ENCODE data around the gene RUNX1. TPM values are rescaled to one million over a fixed set of nuclear protein-coding genes. Genes with fewer than 3 reads are reported as not detected.

RUNX1 gene
- total RNA-seq, 1 experiment from 2014 or later: 2.2 TPM

- Histone ChIP-seq H3K4me3 (no peak overlapping the region), H3K36me3 (peaks cover 87% of the 10 kb centered on the region), H3K27me3 (no peaks in the 10 kb centered on the region), H3K9me3 (no peaks in the 10 kb centered on the region)
- no peak for DNase-seq
Observed at GRCh38 chr21:34871026-34871908, 177.8 kb downstream of the RUNX1 start.

DNA sequence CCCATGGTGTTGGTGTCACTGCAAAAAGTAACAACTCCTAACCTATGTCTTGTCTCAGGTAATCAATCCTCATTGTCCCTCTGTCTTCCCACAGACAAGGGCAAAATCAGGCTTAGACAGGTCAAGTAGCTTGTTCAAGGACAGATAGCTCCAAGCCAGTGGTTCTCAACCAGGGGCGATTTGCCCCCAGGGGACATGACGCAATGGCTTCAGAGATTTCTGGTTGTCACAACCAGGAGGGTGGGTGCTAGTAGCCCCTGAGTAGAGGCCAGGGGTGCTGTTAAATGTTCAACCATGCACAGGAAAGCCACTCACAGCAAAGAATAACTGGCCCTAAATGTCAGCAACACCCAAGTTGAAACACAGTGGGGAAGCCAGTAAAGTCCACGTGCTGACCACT is 178.9 kb downstream of the RUNX1 start:
- no peaks in the 10 kb centered on the region for H3K27me3 ChIP-seq
- H3K36me3 ChIP-seq: peaks cover 87% of the 10 kb centered on the region

GRCh38 chr21:34869545-34869944 is 179.6 kb downstream of the RUNX1 start:
- H3K36me3 ChIP-seq: peaks cover 88% of the 10 kb centered on the region
- no peaks in the 10 kb centered on the region for H3K9me3 ChIP-seq
- H3K27me3 ChIP-seq: no peaks in the 10 kb centered on the region
- no peak for DNase-seq
- no peak overlapping the region for H3K4me3 ChIP-seq

More for the DNA sequence above, 178.9 kb downstream of the RUNX1 start:
- DNase-seq: no peak
- Histone ChIP-seq H3K4me3 (no peak overlapping the region), H3K9me3 (no peaks in the 10 kb centered on the region)

GRCh38 chr21:34867785-34868184 is 181.3 kb downstream of the RUNX1 start:
- DNase-seq: no peak
- no peaks in the 10 kb centered on the region for H3K27me3 ChIP-seq
- no peaks in the 10 kb centered on the region for H3K9me3 ChIP-seq
- H3K4me3 ChIP-seq: no peak overlapping the region
- peaks cover 87% of the 10 kb centered on the region for H3K36me3 ChIP-seq

- peak; percentile 69 for DNase-seq
- Histone ChIP-seq H3K9me3 (no peaks in the 10 kb centered on the region), H3K4me3 (no peak overlapping the region), H3K27me3 (no peaks in the 10 kb centered on the region), H3K36me3 (peaks cover 83% of the 10 kb centered on the region)
Observed at GRCh38 chr21:34865400-34866241, 183.5 kb downstream of the RUNX1 start.

GRCh38 chr21:34864370-34865149 is 184.5 kb downstream of the RUNX1 start:
- Histone ChIP-seq H3K9me3 (no peaks in the 10 kb centered on the region), H3K4me3 (no peak overlapping the region), H3K27me3 (no peaks in the 10 kb centered on the region), H3K36me3 (peaks cover 82% of the 10 kb centered on the region)
- no peak for DNase-seq

DNA sequence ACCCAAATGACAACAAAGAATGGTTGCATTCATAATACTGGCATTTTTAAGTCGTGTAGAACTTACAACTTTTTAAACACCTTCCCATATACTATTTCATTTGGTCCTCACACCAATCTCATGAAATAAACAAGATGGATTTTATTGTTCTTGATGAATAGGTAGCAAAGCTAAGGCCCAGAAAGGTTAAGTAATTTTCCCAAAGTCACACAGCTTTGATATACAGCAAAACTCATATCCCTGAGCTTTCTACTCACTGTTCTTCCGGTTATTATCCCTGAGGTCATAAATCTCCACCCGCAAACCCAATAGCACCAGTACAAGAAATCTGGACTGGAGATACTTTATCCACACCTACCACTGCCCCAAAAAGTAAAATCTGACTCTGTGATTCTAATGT is 186.2 kb downstream of the RUNX1 start:
- Histone ChIP-seq H3K27me3 (no peaks in the 10 kb centered on the region), H3K9me3 (no peaks in the 10 kb centered on the region), H3K4me3 (no peak overlapping the region), H3K36me3 (peaks cover 82% of the 10 kb centered on the region)
- DNase-seq: no peak

DNA sequence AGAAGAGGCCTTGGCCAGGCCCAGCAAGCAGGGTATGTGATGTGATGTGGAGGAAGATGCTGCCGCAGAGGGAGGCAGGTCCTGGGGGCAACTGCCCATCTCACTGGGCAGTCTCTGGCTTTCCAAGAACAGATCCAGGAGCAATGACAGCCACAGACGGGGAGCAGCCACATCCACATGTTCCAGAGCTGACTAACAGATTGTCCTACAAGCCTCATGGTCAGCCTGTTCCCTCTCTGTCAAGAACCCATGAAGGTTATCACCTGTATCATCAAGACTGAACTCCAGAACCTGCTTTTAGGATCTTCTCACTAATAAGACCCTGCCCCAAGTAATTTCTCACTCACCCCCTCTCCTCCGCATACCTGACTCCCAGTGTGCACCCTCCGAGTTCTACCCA is 187.8 kb downstream of the RUNX1 start:
- DNase-seq: no peak
- Histone ChIP-seq H3K9me3 (no peaks in the 10 kb centered on the region), H3K4me3 (no peak overlapping the region), H3K36me3 (peaks cover 87% of the 10 kb centered on the region), H3K27me3 (no peaks in the 10 kb centered on the region)

DNA sequence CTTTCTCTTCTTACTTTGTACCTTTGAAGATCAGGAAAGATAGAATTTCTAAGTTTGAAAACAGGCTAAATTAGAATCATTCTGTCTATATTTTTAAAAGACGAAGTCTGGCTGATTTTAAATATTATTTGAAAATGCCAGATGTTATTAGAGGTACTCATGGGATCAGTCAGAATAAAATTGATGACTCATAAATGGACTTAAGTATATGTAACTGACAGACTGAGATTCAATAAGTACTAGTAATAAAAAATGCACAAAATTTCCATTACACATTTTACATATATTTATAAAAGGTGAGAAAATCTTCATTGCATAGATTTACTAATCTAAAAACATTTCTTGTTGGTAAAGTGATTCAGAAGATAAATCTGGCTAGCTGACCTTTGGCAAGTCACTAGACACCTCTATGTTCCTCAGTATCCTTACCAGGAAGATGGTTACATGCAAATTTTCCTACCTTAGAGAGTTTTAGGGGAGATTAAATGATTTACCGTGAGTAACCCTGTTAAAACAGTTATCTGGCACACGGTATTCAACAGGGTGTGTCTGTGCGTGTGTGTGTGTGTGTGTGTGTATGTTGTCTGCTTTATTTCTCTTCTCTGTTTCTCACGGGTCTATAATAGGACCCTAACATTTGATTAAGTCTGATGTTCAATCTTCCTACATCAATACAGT is 189.0 kb downstream of the RUNX1 start:
- Histone ChIP-seq H3K27me3 (no peaks in the 10 kb centered on the region), H3K36me3 (peaks cover 87% of the 10 kb centered on the region), H3K4me3 (no peak overlapping the region), H3K9me3 (no peaks in the 10 kb centered on the region)
- DNase-seq: no peak

- peaks cover 83% of the 10 kb centered on the region for H3K36me3 ChIP-seq
- no peak for DNase-seq
- no peaks in the 10 kb centered on the region for H3K9me3 ChIP-seq
- H3K4me3 ChIP-seq: no peak overlapping the region
- H3K27me3 ChIP-seq: no peaks in the 10 kb centered on the region
Observed at GRCh38 chr21:34858559-34858958, 190.5 kb downstream of the RUNX1 start.

- H3K36me3 ChIP-seq: peaks cover 85% of the 10 kb centered on the region
Observed at GRCh38 chr21:34857874-34858273, 191.2 kb downstream of the RUNX1 start.

DNA sequence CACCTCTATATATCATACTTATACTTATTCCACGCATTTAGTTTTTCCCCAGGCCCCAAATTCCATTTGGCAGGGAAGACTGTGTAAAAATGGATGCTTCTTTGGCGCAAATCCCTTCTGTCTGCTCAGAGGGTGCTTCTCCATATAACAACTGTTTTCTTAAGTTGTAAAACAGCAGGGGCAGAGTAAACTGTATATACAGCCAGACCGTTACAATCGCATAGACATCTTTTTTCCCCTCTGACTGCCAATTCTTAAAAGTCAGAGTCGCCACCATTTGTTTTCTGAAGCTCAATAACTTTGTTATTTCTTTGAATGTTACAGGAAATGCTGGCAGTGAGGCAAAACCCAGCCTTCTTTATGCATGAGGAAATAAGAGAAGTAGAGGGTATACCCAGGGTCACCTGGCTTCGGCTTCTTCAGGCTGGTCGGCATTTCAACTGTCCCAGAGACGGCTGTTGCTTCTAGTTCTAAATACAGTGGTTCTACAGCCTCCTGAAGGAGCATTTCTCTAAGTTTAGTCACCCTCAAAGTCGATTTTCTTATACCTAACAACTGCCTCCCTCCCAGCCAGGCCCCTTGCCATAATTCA is 191.9 kb downstream of the RUNX1 start:
- H3K9me3 ChIP-seq: no peaks in the 10 kb centered on the region
- H3K36me3 ChIP-seq: peaks cover 85% of the 10 kb centered on the region
- no peak overlapping the region for H3K4me3 ChIP-seq
- H3K27me3 ChIP-seq: no peaks in the 10 kb centered on the region
- DNase-seq: no peak

More at GRCh38 chr21:34857874-34858273, 191.2 kb downstream of the RUNX1 start:
- H3K4me3 ChIP-seq: no peak overlapping the region
- H3K9me3 ChIP-seq: no peaks in the 10 kb centered on the region
- no peaks in the 10 kb centered on the region for H3K27me3 ChIP-seq
- DNase-seq: no peak

DNA sequence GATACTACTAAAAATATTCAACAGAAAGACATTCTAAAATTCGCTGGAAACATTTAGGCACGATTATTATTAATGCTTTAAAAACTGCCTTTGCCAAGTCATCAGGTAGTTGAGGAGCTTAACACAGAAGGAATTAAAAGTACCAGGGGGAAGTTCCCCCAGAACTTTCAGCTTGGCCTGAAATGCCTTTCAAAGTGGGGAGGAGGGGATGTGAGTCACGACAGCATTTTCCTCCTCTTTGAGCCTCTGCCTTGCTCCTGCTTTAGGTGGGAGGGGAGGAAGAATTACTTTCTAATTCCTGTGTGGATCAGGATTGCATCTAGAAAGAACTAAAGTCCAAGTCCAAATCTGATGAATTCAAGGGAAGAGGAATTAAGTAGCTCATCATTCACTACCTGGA is 196.7 kb downstream of the RUNX1 start:
- Histone ChIP-seq H3K9me3 (no peaks in the 10 kb centered on the region), H3K4me3 (no peak overlapping the region), H3K36me3 (peaks cover 66% of the 10 kb centered on the region), H3K27me3 (no peaks in the 10 kb centered on the region)
- DNase-seq: no peak

DNA sequence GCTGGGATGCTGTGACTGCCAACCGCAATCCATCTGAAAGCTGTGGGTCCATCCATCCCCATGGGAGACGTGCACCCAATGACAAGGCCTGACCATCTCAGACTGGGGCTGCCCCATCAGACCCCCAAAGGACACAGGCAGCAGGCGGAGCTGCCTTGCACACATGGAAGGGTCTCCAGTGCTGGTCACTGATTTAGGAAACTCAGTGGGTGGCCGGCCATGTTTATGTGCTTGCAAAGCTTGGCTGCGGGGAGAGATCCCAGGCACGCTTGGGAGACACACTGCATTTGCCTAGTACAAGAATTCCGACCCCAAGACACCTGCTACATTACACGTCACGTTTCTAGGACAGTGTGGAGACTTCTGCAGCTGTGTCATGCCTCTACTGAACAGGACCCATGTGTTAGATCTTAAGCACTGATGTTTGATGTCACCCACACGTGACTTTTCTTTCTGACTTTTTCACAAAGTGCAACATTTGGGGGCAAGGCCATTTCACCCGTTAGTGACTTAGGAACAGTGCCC is 198.9 kb downstream of the RUNX1 start:
- DNase-seq: no peak
- Histone ChIP-seq H3K27me3 (no peaks in the 10 kb centered on the region), H3K4me3 (no peak overlapping the region), H3K9me3 (no peaks in the 10 kb centered on the region), H3K36me3 (peaks cover 51% of the 10 kb centered on the region)

- H3K4me3 ChIP-seq: no peak overlapping the region
- H3K27me3 ChIP-seq: no peaks in the 10 kb centered on the region
- no peaks in the 10 kb centered on the region for H3K9me3 ChIP-seq
- peaks cover 51% of the 10 kb centered on the region for H3K36me3 ChIP-seq
- DNase-seq: peak; percentile 53
Observed at GRCh38 chr21:34846601-34847112, 202.4 kb downstream of the RUNX1 start.
